MCF 10A (cell line): ENCODE data around the gene DYRK1A. TPM values are rescaled to one million over a fixed set of nuclear protein-coding genes. Genes with fewer than 3 reads are reported as not detected.

ENCODE experiments used
- BruUV-seq: library from RNA; stranded (reverse); fragments of 400-500 nt; replicated peaks from 2 replicates; lab custom pipeline; 2021; lab: Mats Ljungman, UMichigan
- CTCF ChIA-PET: fragments of 300-600 bp; sonication (Branson Sonifier 250); formaldehyde crosslinking; extraction: SDS; loops from one replicate; lab custom pipeline; 2021; ENCODE audit warnings: antibody characterized with exemption, inconsistent platforms; lab: Yijun Ruan, JAX
- POLR2A ChIA-PET: fragments of 300-600, 350-650 bp; sonication (Branson Sonifier 250); formaldehyde crosslinking; extraction: SDS; loops from one replicate; lab custom pipeline; 2020; ENCODE audit warnings: antibody characterized with exemption, inconsistent platforms; lab: Yijun Ruan, JAX
- DNase-seq: peaks from one replicate; pipeline ENCODE4 v3.0.0-alpha.2; 2018; ENCODE audit not compliant: unreplicated experiment
- H3K27ac Mint-ChIP-seq: one replicate; pipeline ENCODE4 v1.8.0; 2022; ENCODE audit warnings: mild to moderate bottlenecking, low read depth, mixed read lengths; ENCODE audit not compliant: unreplicated experiment
- H3K27me3 Mint-ChIP-seq: one replicate; pipeline ENCODE4 v1.8.0; 2022; ENCODE audit warnings: mixed read lengths; ENCODE audit not compliant: insufficient read depth, unreplicated experiment
- H3K36me3 Mint-ChIP-seq: one replicate; pipeline ENCODE4 v1.8.0; 2022; ENCODE audit warnings: mild to moderate bottlenecking, moderate library complexity, mixed read lengths; ENCODE audit not compliant: insufficient read depth, unreplicated experiment
- H3K4me1 Mint-ChIP-seq: one replicate; pipeline ENCODE4 v1.8.0; 2022; ENCODE audit warnings: mixed read lengths; ENCODE audit not compliant: insufficient read depth, unreplicated experiment
- H3K4me3 Mint-ChIP-seq: one replicate; pipeline ENCODE4 v1.8.0; 2022; ENCODE audit warnings: mild to moderate bottlenecking, moderate library complexity, mixed read lengths; ENCODE audit not compliant: unreplicated experiment
- H3K9me3 Mint-ChIP-seq: one replicate; pipeline ENCODE4 v1.8.0; 2022; ENCODE audit warnings: mixed read lengths; ENCODE audit not compliant: unreplicated experiment
- CTCF ChIP-seq: fragments of 200-600 bp; IDR thresholded peaks from one replicate; pipeline ENCODE4 v1.8.0; 2022; ENCODE audit warnings: antibody characterized with exemption, mild to moderate bottlenecking; ENCODE audit not compliant: unreplicated experiment
- intact Hi-C: fragments of 100-400 bp; cut with micrococcal nuclease; formaldehyde crosslinking; loops from 2 replicates; pipeline ENCODE4 v1.14.1; 2022
- total RNA-seq: library from RNA; stranded (reverse); gene quantifications from 2 replicates; pipeline ENCODE4 v1.2.3, GENCODE V29; 2022

Gene DYRK1A
- total RNA-seq, 1 experiment from 2014 or later: 58.6 TPM

GRCh38 chr21:37392441-37392840 lies 25.9 kb downstream of the DYRK1A start:
- peaks cover 28% of the 10 kb centered on the region for H3K4me1 Mint-ChIP-seq
- BruUV-seq: no TSS peak

GRCh38 chr21:37393030-37393429 lies 26.5 kb downstream of the DYRK1A start:
- Mint-ChIP-seq H3K9me3 (no peaks in the 10 kb centered on the region), H3K4me1 (peaks cover 28% of the 10 kb centered on the region), H3K27me3 (no peaks in the 10 kb centered on the region), H3K27ac (no peak overlapping the region), H3K36me3 (no peaks in the 10 kb centered on the region), H3K4me3 (no peak overlapping the region)
- CTCF ChIA-PET: no interaction called here
- POLR2A ChIA-PET: no interaction called here
- intact Hi-C loops: no loop called here
- no peak for TF ChIP-seq CTCF
- DNase-seq: no peak
- no TSS peak for BruUV-seq

More at GRCh38 chr21:37392441-37392840, 25.9 kb downstream of the DYRK1A start:
- Mint-ChIP-seq H3K9me3 (no peaks in the 10 kb centered on the region), H3K4me3 (no peak overlapping the region), H3K36me3 (no peaks in the 10 kb centered on the region), H3K27me3 (no peaks in the 10 kb centered on the region), H3K27ac (no peak overlapping the region)
- intact Hi-C loops: no loop called here
- CTCF ChIA-PET: interaction anchor here (1.2 kb wide), 1 partner anchor 8 kb away, joined by 3 read pairs; no protein-coding TSS in a partner anchor
- TF ChIP-seq CTCF: no peak
- POLR2A ChIA-PET: interaction anchor here (1.1 to 2.0 kb wide), 3 partner anchors 10 to 25 kb away, joined by 3 to 5 read pairs (median 4); no protein-coding TSS in a partner anchor
- DNase-seq: no peak

GRCh38 chr21:37393786-37394185 lies 27.2 kb downstream of the DYRK1A start:
- intact Hi-C loops: no loop called here
- no peak for TF ChIP-seq CTCF
- Mint-ChIP-seq H3K4me3 (no peak overlapping the region), H3K36me3 (no peaks in the 10 kb centered on the region), H3K9me3 (no peaks in the 10 kb centered on the region), H3K4me1 (peaks cover 34% of the 10 kb centered on the region), H3K27ac (no peak overlapping the region), H3K27me3 (no peaks in the 10 kb centered on the region)
- ChIA-PET CTCF (interaction anchor here (0.7 kb wide), 1 partner anchor 10 kb away, joined by 3 read pairs; no protein-coding TSS in a partner anchor), POLR2A (no interaction called here)
- no TSS peak for BruUV-seq
- no peak for DNase-seq

- Mint-ChIP-seq H3K36me3 (no peaks in the 10 kb centered on the region), H3K27ac (no peak overlapping the region), H3K27me3 (no peaks in the 10 kb centered on the region), H3K4me1 (peaks cover 29% of the 10 kb centered on the region), H3K4me3 (no peak overlapping the region), H3K9me3 (no peaks in the 10 kb centered on the region)
- no peak for TF ChIP-seq CTCF
- DNase-seq: no peak
- POLR2A ChIA-PET: no interaction called here
- no TSS peak for BruUV-seq
- intact Hi-C loops: no loop called here
- CTCF ChIA-PET: no interaction called here
These were observed 29.4 kb downstream of the DYRK1A start for GRCh38 chr21:37395961-37396360.
